PC-9 (cell line): Measurements from ENCODE around the gene TSPAN18.

Experiments used
- EZH2 ChIP-seq: fragments of 200-600 bp; sonication (generic); IDR thresholded peaks from 2 replicates; pipeline ENCODE4 v1.8.0; 2017; ENCODE audit warnings: antibody characterized with exemption, low read depth
- TF ChIP-seq, protein P1 (sequence below): fragments of 200-600 bp; sonication (generic); conservative IDR thresholded peaks from 2 replicates; pipeline ENCODE4 v1.6.1; 2017; ENCODE audit warnings: mixed run types, antibody characterized with exemption, mild to moderate bottlenecking, moderate library complexity

DNA sequence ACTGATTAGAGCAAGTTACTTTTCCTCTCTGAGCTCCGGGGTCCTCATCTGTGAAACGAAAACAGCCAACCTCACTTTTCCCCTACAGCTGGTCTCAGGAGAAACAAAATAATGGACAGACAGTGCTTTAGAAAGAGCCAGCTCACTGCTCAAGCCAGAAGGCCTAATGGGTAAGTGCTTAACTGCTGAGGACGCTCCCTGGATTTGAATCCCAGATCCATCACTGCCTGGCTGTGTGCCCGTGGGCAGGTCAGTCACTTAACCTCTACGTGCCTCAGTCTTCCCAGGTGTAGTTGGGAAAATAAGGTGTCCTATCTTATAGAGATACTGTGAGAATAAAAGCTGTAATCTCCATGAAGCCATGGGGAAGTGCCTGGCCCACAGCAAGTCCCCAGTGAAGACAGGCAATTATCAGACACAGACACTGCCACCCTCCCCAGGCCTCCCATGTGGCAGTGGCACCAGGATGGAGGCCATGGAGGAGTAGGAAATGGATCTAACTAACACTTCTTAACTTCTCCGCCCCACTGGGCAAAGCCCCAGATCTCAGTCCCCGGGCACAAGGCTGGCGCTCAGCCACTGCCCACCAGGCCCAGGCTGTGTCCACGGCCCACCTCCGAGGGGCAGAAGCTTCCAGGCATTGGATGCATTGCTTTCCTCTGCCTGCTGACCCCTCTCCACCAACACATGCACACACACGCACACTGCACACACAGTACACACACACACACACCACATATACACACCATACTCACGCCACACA, 214.7 kb downstream of the TSPAN18 start:
- TF ChIP-seq, protein P1, sequence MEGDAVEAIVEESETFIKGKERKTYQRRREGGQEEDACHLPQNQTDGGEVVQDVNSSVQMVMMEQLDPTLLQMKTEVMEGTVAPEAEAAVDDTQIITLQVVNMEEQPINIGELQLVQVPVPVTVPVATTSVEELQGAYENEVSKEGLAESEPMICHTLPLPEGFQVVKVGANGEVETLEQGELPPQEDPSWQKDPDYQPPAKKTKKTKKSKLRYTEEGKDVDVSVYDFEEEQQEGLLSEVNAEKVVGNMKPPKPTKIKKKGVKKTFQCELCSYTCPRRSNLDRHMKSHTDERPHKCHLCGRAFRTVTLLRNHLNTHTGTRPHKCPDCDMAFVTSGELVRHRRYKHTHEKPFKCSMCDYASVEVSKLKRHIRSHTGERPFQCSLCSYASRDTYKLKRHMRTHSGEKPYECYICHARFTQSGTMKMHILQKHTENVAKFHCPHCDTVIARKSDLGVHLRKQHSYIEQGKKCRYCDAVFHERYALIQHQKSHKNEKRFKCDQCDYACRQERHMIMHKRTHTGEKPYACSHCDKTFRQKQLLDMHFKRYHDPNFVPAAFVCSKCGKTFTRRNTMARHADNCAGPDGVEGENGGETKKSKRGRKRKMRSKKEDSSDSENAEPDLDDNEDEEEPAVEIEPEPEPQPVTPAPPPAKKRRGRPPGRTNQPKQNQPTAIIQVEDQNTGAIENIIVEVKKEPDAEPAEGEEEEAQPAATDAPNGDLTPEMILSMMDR = no peak
- no peak for TF ChIP-seq EZH2
